Activated T-cell treated with anti-CD3 and anti-CD28 coated beads for 24 hours (primary cell): Measurements from ENCODE around the gene EPAS1.
"Not testable (repeated sequence)": the region's sequence is repeated elsewhere in the genome, so short reads cannot be mapped to it uniquely, and the experiment has no call there.

Source experiments
- DNase-seq: peaks from one replicate; pipeline ENCODE4 v3.0.0-alpha.2; 2020; ENCODE audit warnings: low read depth

Gene EPAS1

DNA sequence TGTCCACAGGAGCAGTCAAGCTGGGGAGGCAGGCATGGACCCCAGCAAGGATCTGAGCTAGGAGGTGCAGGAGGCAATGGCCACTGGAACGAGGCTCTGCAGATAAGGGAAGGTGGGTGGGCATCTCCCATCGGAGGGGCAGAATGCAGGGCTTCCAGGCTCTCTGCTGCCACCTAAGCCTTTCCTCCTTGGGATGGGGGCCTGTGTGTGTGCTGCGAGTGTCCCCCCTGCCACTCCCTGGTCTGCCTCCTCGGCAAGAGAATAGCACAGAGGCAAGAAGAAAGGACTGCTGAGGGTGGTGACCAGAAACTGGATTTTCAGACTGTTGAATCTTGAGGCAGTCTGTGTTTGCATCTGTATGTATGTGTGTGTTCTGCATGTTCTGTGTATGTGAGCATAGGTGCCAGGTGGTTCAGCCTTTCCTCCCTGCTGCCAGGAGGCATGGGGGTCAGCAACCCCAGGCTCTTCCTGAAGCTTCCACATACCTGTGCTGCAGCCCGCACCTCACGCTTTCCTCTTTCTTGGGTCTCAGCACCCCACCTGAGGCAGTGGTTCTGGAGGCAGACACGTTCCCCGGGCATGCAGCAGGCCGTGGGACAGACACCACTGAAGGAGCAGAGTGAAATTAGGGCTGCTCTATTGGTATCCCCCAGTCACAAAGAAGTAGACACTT, 86.7 kb downstream of the EPAS1 start:
- no peak for DNase-seq

DNA sequence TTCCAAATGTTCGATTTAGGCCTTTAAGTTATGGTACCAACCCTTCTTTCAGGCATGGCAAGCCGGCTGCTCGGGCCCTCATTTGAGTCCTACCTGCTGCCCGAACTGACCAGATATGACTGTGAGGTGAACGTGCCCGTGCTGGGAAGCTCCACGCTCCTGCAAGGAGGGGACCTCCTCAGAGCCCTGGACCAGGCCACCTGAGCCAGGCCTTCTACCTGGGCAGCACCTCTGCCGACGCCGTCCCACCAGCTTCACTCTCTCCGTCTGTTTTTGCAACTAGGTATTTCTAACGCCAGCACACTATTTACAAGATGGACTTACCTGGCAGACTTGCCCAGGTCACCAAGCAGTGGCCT, 87.2 kb downstream of the EPAS1 start:
- DNase-seq: no peak

DNA sequence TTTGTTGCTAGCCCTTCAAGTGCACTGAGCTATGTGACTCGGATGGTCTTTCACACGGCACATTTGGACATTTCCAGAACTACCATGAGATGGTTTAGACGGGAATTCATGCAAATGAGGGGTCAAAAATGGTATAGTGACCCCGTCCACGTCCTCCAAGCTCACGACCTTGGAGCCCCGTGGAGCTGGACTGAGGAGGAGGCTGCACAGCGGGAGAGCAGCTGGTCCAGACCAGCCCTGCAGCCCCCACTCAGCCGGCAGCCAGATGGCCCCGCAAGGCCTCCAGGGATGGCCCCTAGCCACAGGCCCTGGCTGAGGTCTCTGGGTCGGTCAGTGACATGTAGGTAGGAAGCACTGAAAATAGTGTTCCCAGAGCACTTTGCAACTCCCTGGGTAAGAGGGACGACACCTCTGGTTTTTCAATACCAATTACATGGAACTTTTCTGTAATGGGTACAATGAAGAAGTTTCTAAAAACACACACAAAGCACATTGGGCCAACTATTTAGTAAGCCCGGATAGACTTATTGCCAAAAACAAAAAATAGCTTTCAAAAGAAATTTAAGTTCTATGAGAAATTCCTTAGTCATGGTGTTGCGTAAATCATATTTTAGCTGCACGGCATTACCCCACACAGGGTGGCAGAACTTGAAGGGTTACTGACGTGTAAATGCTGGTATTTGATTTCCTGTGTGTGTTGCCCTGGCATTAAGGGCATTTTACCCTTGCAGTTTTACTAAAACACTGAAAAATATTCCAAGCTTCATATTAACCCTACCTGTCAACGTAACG, 88.8 kb downstream of the EPAS1 start:
- no peak for DNase-seq

DNA sequence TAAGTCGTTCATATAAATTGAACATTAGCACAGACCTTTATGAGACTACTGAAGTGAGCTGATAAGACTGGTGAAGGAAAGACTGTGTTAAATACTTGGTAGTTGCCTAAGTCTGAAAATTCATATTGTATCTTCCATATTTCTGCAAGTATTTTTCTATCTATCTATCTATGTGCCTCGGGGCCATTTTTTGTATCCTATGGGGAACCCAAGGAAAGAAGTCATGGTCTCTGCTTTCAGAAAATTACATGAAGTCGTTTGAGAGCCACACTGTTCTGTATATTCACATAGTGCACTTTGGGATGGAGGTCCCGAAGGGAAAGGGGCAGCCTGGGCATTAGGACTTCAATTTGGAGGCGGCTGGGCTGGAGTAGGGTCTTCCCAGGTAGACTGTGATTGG, 89.6 kb downstream of the EPAS1 start:
- DNase-seq: no peak

DNA sequence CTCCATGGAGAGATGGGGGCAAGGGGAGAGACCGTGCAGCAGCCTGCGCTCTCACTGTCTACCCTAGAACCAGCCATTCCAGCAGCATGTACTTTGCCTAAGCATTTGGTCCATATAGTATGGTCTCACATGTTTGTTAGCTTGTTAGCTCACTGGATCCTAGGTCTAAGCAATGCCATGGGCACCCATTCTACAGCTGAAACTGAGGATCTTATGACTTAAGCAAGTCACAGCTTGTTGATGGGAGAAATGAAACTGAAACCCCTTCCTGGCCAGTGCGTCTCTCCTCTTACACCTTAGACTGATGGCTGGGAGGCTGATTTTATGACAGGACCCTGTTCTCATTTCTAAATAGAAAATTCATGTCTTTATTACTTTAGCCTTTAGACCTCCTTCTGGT, 90.1 kb downstream of the EPAS1 start:
- no peak for DNase-seq

DNA sequence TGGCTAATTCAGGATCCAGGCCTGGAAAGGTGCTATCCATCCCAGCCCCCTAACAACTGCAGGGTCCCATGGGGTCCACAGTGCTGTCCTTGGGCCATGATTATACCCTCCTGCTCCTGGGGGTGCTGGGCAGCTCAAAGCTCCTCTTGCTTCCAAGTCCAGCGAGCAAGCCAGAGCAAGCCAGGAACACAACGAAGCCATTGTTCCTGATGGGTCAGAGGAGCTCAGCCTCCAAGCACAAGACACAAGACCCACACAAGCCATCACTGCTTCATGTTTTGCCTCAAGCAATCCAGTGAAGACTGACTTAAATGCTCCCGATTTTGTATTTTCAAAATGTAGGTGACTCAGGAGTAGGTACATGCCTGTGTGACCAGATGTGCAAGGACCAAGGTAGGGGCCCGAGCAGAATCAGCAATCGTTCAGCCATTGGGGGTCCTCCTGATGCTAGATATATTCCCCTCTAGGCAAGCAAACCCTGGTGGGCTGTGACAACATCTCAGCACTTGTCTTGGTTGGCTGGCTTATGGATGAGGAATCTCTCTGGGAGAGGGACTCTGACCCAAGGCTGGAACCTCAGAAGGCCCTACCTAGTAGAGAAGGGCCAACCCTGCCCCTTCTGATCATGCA, 90.8 kb downstream of the EPAS1 start:
- DNase-seq: no peak

DNA sequence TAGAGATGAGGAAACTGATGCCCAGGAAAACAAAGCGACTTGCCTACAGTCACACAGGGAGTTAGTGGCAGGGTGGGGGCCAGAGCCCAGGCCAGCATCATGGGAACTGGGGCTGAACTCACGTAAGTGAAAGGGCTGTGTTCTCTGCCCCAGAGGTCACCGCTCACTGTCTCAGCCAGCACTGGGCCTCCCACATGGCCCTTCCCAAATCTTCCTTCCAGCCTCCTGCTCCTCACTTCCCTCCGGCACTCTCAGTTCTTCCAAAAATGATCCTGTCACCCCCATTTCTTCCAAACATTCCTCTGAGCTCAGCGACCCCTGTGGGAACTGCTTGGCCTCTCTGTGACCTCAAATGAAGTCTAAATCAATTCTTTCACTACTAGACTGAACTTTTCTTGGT, 91.7 kb downstream of the EPAS1 start:
- no peak for DNase-seq

DNA sequence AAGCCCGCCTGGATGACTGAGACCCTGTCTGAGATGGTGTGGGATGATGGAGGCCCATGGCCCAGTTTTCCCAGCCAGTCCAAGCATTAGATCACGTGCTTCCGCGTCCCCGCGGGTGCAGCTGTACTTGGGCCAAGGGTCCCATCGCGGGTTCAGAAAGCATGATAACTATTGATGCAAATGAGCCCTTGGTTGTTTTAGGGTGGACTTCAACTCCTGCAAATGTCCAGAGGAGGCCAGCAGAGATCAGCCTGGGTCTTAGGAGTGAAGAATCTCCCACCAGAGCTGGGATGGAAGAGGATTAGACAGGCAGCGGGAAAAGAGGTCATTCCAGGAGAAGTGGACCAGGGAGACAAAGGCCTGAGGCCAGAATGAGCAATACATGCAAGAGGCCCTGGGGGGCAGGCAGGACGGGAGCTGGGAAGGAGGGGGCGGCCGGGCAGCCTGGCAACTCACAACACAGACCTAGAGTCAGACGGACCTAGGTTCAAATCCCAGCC, 92.3 kb downstream of the EPAS1 start:
- no peak for DNase-seq

DNA sequence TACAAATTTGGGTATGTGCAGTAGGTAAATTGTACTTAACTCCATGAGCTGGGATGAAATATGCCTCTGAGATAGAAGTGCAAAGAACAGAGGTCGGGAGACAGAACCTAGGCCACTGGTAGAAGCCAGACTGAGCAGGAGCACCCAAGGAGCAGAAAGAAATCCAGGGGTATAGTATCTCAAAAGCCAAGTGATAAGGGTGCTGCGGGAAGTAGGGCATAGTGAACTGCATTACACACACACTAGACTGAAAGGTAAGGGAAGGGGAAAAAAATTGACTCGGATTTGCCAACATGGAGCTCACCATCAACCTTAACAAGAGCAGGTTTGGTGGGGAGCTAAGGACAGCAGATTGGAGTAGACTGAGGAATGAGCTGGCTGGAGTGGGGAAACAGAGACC, 92.8 kb downstream of the EPAS1 start:
- DNase-seq: no peak

DNA sequence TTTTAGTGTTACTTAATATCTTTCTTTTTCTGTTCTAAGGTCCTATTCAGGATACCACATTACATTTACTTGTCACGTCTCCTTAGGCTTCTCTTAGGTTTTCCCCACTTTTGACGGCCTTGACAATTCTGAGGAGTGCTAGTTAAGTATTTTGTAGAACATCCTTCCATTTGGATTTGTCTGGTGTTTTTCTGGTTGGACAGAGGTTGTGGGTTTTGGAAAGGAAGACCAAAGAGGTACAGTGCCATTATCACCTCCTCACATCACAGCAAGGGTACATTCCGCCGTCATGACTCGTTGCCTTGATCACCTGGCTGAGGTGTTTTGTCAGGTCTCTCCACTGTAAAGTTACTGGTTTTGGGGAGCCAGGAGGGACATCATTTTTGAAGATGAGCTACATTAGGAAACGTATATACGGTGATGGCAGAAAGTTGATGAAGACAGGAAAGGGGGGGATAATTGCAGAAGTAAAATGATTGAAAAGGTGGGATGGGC, 93.7 kb downstream of the EPAS1 start:
- DNase-seq: no peak

DNA sequence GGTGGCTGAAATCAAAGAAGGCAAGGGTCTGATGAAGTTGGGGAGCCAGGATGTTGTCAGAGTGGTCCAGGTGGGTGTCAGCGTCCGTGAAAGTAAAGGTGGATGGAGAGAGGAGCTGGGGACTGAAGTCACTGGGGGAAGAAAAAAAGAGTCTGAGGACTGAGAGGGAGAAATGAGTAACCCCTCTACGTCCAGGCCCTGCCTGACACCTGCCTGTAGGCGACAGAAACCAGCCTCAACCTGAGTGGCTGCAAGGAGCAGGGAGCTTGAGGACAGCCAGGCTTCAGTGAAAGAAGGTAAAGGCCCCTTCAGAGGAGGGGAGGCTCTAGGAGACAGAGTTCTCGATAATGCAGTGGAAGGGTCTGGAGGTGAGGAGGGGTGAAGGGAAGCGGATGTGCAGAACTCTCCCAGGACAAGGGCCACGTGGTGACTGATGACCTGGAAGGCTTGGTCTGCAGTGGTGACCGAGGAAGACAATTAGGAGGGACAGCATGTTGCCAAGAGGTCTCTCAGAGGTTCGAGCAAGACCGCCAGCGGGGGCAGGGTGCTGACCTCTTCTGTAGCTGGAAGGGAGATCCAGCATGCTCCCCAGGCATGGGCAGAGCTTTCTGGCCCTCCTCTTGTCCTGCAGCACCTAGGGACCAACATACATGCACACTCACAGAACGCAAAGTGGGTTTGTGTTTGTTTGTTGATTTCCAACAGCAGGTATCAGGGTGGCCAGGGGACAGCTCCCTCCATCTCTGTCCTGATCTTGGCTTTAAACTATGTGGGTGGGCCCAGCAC, 95.5 kb downstream of the EPAS1 start:
- DNase-seq: no peak

DNA sequence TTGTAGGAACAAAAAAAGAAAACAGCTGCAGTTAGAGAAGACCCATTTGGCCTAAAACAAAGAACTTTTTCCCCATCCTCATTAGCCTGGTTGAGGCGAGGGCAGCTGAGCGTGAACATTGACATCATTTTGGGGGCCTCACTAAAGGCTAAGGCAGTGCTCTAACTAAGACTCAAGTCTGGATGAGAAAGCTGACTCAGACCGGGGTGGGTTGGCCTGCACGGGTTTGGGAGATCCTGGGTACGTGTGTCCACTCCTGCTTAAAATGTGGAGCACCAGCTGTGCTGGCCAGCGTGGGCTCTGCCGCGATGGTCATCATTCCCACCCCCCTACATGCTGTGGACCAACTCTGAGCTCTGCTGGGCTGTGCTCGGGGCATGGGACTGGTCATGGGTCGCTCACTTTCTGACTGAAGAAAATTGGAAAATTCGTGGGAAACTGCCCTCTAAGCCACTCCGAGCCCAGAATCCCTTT, 96.2 kb downstream of the EPAS1 start:
- DNase-seq: no peak

DNA sequence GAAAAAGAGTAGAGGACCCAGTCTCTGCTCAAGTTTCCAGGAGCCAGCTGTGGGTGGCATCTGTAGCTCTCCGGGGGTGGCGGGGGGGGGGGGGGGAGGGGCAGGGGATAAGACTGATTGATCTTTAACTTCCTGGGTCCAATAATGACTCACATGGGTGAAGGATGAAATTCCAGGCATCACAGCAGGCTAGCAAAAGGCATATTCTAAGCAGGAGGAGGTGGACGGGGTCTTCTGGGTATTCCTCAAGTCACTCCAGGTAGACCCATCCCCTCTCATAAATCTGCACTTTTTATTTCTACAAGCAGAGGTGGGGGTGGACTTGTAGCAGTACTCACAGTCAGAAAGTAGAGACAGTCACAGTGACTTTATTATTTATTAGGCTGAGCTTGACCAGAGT, 96.7 kb downstream of the EPAS1 start:
- DNase-seq: no peak

DNA sequence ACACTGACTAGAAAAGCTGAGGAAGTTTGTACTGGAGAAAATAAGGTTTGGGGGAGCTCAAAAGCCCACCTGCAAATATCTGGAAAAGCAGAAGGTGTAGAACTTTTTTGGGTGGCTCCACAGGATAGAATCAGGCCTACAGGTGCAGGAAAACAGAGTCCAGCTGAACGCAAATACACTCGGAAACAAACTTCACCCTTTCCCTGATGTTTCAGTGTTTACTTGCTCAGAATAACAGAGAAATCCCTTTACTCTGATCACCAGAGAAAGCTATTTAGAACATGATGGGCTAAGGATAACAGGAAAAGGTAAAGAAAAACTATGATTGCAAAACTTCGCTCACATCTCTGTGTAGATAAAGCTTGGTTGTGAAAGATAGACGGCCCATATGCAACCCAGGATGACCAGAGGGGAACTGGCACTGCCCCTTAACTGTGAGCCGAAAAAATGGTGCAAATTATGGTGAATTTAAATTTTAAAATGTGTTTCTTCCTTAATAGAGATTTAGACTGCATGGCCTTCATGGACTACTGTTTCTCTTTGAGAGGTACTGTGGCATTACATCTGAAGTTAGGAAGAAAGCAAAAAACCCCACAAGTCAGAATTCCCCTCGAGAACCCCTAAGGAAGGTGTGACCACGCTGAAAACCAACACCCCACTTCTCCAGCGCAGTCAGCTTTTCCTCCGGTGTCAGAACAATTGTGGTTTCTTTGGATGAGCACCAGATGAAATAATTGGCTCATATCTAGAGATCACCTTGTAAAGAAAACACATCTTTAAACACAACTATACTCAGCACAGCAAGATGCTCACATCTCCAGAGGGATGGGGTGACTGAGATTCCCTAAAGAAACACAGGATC, 97.7 kb downstream of the EPAS1 start:
- DNase-seq: no peak

DNA sequence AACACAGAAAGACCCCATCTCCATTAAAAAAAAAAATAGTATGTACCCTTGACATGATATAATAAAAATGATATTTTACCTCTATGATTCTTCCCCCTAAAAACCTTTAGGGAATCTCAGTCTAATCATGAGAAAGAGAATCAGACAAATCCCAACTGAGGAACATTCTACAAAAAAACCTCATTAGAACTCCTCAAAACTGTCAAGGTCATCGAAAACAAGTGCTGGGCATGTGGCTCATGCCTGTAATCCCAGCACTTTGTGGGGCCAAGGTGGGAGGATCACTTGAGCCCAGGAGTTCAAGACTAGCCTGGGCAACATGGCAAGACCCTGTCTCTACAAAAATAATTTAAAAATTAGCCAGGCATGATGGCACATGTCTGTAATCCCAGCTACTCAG, 98.5 kb downstream of the EPAS1 start:
- not testable (repeated sequence) for DNase-seq

DNA sequence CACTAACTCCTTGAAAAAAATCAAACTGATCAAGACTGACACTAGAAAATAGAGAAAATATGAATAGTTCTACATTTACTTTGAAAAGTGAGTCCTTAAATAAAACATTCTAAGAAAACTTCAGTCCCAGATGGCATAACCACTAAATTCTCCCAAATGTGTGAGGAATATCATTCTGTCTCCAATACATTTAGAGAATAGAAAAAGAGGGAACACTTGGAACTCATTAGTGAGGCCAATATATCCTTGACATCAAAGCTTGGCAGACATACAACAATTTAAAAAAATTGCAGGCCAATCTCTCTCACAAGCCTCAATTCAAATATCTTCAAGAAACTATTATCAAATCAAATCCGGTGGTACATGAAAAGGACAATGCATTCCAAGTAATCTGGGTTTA, 102.8 kb downstream of the EPAS1 start:
- no peak for DNase-seq

DNA sequence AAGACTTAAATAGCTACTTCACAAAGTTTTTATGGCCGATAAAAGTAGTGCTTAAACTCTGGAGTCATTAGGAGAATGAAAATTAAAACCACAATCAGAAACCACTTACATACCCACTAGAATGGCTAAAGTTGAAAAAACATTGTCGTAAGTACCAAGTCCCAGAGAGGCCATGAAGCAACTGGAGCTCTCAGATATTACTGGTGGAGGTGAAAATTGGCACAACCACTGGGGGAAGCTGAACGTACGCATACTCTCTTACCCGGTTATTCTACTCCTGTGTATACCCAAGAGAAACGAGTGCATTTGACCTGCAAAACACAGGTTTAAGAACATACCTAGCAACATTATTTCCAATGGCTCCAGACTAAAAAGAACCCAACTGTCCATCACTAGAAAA, 105.7 kb downstream of the EPAS1 start:
- DNase-seq: no peak

DNA sequence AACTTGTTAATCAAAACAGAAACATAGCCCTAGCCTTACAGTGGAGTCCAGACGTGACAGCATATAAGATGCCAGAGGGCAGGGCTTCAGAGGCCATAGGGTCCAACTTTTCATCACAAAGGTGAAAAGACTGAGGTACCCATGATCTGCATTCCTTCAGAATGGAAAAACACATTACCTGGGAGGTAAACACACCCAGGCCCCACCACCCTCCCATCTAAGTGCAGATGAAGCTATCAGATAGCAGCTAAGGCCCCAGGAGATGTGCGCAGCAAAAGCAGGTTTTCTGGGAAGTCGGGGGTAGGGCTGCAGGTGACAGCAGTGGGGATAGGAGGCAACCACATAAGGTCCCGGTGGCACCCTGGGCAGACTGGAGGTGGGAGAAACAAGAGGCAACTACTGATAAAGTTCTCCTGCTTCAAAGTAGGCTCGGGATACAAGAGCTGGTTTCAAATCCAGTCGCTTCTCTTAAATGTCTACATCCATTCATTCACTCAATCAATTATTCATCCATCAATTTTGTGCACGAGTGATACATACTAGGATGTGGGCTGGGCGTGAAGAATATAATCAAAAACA, 107.1 kb downstream of the EPAS1 start:
- no peak for DNase-seq

DNA sequence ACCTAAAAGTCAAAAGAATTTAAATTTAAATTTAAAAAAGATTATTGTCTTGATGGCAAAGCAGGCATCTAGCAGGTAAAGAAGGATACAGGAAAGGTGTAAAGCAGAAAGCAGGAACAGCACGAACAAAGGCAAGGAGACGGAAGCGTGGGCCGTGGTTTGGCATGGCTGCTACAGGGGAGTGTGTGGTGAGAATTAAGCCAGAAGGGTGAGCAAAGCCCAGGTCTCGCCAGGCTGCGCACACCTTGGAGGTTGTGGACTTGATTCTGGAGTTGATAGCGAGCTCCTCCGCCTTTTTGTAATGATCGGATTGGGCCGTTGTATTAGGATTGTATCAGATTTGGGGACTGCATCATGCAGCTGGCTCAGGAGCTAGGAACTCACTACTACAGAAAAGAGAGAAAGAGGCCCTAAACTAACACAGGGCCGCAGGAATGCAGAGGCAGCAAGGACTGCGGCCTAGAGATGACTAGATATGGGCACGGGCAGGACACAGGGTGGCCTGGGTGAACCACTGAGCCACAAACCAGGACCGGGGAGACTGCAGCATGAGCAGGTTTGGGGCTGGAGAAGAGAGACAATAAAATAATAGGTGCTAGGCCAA, 110.7 kb downstream of the EPAS1 start:
- DNase-seq: no peak

DNA sequence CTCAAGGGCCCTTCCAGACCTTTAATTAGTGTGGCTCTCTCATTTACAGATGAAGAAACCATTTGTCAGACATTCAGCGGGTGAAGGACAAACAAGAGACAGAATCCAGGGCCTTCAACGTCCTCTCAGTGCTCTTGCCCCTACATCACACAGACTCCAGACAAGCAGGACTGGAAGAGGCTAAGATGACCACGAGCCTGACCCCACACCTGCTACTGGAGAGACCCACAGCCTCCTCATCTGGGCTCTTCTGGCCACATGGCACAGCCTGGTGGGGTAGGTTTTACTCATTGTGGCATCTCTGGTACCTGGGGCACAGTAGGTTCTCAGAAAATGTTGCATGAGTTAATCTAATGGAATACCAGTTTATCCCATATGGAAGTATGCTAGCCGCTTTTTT, 112.5 kb downstream of the EPAS1 start:
- DNase-seq: no peak
